GM18502 (cell line): Measurements from ENCODE around the gene RNF222.
"Not testable (repeated sequence)": the region's sequence is repeated elsewhere in the genome, so short reads cannot be mapped to it uniquely, and the experiment has no call there.

Experiments used
- ATAC-seq: cut with Tn5 transposase; IDR thresholded peaks from one replicate; pipeline ENCODE4 v1.9.1; 2021; ENCODE audit warnings: mild to moderate bottlenecking; ENCODE audit not compliant: unreplicated experiment, poor library complexity

Gene RNF222

DNA sequence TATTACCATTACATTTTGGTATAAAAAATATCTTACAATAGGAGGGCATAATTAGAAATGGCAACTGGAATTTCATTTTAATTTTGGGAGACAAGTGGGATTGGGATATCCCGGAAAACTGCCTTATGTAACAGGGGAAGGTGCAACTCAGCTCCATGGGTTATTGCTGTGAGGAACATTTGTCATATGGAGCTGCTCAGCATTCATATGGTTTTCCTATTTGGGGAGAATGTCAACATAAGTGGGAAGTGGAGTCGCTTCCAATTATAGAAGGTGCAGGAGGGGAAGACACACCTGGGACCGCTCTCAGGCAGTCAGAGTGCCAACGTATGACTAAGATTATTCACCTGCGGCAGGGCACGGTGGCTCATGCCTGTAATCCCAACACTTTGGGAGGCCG is 47.3 kb downstream of the RNF222 start:
- ATAC-seq: no peak

DNA sequence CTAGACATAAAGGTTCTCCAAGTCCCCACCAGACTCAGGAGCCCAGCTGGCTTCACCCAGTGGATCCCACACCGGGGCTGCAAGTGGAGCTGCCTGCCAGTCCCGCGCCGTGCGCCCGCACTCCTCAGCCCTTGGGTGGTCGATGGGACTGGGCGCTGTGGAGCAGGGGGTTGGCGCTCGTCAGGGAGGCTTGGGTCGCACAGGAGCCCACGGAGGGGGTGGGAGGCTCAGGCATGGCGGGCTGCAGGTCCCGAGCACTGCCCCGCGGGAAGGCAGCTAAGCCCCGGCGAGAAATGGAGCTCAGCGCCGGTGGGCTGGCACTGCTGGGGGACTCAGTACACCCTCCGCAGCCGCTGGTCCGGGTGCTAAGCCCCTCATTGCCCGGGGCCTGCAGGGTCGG is 50.6 kb downstream of the RNF222 start:
- ATAC-seq: not testable (repeated sequence)

DNA sequence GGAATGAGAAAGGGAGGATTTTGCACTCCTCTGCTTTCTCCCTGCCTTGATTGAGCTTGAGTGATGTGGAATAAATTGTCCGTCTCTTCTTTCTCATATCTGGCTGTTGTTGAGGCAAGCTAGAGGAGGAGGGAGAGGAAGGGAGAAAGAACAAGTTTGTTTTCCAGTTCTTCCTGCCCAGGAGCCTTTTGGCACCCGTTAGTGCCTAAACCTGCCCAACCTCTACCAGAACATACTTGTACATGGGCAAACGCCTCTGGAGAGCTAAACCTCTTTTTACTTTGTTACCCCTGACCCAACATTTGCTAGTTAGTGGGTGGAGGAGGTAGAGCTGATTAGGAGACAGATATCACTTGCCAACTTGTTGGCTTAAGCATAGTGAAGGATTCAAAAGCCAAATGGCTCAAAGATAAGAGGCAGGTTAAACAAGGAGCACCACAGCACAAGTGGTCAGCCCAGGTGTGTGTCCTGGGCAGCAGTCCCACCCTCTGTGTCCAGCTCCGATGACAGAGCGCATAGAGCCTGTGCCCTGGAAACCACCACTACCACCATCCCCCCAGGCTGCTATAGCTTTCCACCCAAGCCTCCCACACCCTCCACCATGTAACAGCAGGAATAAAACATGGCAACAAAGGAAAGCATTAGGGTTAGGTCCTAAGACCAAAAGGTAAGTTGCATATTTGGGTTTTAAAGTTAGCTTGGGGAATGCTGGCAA is 51.5 kb downstream of the RNF222 start:
- no peak for ATAC-seq

DNA sequence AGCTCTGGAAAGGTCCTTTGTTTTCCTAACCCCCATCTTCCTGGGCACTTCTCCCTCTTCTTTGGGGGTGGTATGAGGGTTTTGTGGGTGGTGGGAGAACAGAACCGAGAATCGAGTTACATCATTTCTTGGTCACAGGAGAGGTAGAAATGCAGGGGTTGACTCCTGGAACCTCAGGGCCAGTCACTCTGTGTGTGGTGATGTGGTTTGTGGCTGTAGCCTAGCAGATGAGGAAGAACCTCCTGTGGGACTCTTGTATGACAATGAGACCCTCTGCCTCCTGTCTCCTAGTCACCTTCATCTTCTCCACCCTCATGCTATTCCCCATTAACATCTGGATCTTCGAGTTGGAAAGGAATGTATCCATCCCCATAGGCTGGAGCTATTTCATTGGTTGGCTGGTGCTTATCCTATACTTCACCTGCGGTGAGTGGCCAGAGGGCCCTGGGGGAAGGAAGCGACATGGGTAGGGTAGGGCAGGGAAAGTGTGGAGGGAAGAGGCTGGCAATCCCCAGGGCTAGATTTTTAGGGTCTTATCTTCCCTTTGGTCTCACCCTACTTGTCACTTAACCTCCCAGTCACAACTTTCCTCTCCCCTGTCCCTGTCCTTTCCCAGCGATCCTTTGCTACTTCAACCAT is 52.5 kb downstream of the RNF222 start:
- no peak for ATAC-seq

DNA sequence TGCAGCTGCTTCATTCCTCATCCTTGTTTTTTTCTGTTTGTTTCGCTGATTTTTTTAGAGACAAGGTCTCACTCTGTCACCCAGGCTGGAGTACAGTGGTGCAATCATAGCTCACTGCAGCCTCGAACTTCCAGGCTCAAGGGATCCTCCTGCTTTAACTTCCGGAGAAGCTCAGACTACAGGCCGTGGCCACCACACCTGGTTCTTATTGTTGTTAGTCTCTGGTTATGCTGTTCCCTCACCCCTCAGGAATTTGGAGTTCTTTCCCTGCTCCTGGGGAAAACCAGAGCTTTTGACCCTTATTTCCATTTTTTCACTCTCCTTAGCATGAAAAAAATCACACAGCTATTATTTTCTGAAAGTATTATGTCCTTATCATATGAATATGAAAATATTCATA is 56.2 kb downstream of the RNF222 start:
- ATAC-seq: no peak
